Measurements from ENCODE around the gene TENT4B. TPM values are rescaled to one million over a fixed set of nuclear protein-coding genes. Genes with fewer than 3 reads are reported as not detected.

Gene TENT4B
- total RNA-seq, 1 experiment from 2014 or later = 16.9 TPM

DNA sequence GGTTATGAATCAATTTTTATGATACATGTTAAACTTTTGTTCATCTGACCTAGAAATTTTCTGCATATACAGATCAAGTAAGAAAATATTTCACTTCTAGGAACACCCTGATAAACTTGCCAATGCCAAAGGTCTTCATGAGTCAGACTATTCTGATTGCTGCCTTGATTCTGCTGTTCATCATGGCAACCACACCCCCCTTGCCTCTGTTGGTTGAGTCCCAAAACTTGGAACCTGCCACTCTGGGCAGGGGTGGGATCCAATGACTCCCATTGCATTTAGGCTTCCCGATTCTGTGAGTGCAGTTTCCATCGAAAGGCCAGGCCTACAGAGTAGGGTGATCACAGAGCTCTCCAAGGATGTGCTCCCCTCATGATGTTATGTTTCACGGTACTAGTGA is 15.8 kb upstream of the TENT4B start:
- Histone ChIP-seq H3K27me3 (ENCODE audit: insufficient read depth, low read length) (no peaks in the 10 kb centered on the region), H3K9ac (ENCODE audit: low read length) (no peak overlapping the region), H3K4me2 (ENCODE audit: low read length) (no peak overlapping the region), H3K9me3 (ENCODE audit: control insufficient read depth in 1 of 2, insufficient read depth in 1 of 2, low read depth in 1 of 2, low read length in 2 of 2) (no peaks in the 10 kb centered on the region), H4K20me1 (ENCODE audit: insufficient read depth) (no peaks in the 10 kb centered on the region), H3K36me3 (ENCODE audit: control insufficient read depth in 1 of 2, insufficient read depth in 2 of 2, low read length in 2 of 2) (no peaks in the 10 kb centered on the region), H3K27ac (ENCODE audit: low read depth, low read length) (no peak overlapping the region), H3K79me2 (ENCODE audit: insufficient read depth, low read length) (no peaks in the 10 kb centered on the region), H3K4me1 (ENCODE audit: control insufficient read depth in 1 of 2, insufficient read depth in 2 of 2, low read length in 2 of 2) (no peaks in the 10 kb centered on the region), H3K9me2 (ENCODE audit: insufficient read depth) (no peaks in the 10 kb centered on the region), H2AFZ (ENCODE audit: low read depth, low read length, poor library complexity, severe bottlenecking) (no peak overlapping the region), H3K4me3 (replicated peaks in 1 of 2; ENCODE audit: low read depth in 1 of 2, low read length in 2 of 2) (no peak overlapping the region)
- no peak for TF ChIP-seq CBX3 (IDR thresholded peaks at IDR 0.05; ENCODE audit: low read depth)
- no peak for TF ChIP-seq CEBPB (IDR thresholded peaks at IDR 0.05; ENCODE audit: low read depth)
- TF ChIP-seq, protein P1, sequence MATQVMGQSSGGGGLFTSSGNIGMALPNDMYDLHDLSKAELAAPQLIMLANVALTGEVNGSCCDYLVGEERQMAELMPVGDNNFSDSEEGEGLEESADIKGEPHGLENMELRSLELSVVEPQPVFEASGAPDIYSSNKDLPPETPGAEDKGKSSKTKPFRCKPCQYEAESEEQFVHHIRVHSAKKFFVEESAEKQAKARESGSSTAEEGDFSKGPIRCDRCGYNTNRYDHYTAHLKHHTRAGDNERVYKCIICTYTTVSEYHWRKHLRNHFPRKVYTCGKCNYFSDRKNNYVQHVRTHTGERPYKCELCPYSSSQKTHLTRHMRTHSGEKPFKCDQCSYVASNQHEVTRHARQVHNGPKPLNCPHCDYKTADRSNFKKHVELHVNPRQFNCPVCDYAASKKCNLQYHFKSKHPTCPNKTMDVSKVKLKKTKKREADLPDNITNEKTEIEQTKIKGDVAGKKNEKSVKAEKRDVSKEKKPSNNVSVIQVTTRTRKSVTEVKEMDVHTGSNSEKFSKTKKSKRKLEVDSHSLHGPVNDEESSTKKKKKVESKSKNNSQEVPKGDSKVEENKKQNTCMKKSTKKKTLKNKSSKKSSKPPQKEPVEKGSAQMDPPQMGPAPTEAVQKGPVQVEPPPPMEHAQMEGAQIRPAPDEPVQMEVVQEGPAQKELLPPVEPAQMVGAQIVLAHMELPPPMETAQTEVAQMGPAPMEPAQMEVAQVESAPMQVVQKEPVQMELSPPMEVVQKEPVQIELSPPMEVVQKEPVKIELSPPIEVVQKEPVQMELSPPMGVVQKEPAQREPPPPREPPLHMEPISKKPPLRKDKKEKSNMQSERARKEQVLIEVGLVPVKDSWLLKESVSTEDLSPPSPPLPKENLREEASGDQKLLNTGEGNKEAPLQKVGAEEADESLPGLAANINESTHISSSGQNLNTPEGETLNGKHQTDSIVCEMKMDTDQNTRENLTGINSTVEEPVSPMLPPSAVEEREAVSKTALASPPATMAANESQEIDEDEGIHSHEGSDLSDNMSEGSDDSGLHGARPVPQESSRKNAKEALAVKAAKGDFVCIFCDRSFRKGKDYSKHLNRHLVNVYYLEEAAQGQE (IDR thresholded peaks at IDR 0.05; ENCODE audit: low read depth) = no peak
- TF ChIP-seq JUND (IDR thresholded peaks at IDR 0.05) = no peak
- TF ChIP-seq, protein P2, sequence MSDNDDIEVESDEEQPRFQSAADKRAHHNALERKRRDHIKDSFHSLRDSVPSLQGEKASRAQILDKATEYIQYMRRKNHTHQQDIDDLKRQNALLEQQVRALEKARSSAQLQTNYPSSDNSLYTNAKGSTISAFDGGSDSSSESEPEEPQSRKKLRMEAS (IDR thresholded peaks at IDR 0.05) = no peak
- TF ChIP-seq ZNF274 (IDR thresholded peaks at IDR 0.05; ENCODE audit: low read depth, low read length) = no peak
- no peak for TF ChIP-seq TCF7L2 (IDR thresholded peaks at IDR 0.05; ENCODE audit: borderline replicate concordance, extremely low read depth, insufficient read depth, insufficient read length)
- TF ChIP-seq SRF (IDR thresholded peaks at IDR 0.05; ENCODE audit: low read depth) = no peak
- TF ChIP-seq EZH2 (IDR thresholded peaks at IDR 0.05) = no peak
- no peak for TF ChIP-seq YY1 (IDR thresholded peaks at IDR 0.05; ENCODE audit: extremely low read depth, insufficient replicate concordance, low read depth, low read length)
- no peak for TF ChIP-seq FOSL1 (IDR thresholded peaks at IDR 0.05; ENCODE audit: low read depth)
- TF ChIP-seq EGR1 (IDR thresholded peaks at IDR 0.05; ENCODE audit: low read depth) = no peak
- TF ChIP-seq, protein P3, sequence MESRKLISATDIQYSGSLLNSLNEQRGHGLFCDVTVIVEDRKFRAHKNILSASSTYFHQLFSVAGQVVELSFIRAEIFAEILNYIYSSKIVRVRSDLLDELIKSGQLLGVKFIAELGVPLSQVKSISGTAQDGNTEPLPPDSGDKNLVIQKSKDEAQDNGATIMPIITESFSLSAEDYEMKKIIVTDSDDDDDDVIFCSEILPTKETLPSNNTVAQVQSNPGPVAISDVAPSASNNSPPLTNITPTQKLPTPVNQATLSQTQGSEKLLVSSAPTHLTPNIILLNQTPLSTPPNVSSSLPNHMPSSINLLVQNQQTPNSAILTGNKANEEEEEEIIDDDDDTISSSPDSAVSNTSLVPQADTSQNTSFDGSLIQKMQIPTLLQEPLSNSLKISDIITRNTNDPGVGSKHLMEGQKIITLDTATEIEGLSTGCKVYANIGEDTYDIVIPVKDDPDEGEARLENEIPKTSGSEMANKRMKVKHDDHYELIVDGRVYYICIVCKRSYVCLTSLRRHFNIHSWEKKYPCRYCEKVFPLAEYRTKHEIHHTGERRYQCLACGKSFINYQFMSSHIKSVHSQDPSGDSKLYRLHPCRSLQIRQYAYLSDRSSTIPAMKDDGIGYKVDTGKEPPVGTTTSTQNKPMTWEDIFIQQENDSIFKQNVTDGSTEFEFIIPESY (IDR thresholded peaks at IDR 0.05; ENCODE audit: extremely low read depth, insufficient replicate concordance, low read length) = no peak
- TF ChIP-seq POLR2A (IDR thresholded peaks at IDR 0.05; ENCODE audit: borderline replicate concordance, extremely low read depth, insufficient read depth, insufficient read length) = no peak
- TF ChIP-seq SP1 (IDR thresholded peaks at IDR 0.05; ENCODE audit: low read depth) = no peak
- no peak for TF ChIP-seq POLR2AphosphoS5 (IDR thresholded peaks at IDR 0.05; ENCODE audit: low read depth, low read length)
- TF ChIP-seq, protein P4, sequence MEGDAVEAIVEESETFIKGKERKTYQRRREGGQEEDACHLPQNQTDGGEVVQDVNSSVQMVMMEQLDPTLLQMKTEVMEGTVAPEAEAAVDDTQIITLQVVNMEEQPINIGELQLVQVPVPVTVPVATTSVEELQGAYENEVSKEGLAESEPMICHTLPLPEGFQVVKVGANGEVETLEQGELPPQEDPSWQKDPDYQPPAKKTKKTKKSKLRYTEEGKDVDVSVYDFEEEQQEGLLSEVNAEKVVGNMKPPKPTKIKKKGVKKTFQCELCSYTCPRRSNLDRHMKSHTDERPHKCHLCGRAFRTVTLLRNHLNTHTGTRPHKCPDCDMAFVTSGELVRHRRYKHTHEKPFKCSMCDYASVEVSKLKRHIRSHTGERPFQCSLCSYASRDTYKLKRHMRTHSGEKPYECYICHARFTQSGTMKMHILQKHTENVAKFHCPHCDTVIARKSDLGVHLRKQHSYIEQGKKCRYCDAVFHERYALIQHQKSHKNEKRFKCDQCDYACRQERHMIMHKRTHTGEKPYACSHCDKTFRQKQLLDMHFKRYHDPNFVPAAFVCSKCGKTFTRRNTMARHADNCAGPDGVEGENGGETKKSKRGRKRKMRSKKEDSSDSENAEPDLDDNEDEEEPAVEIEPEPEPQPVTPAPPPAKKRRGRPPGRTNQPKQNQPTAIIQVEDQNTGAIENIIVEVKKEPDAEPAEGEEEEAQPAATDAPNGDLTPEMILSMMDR (IDR thresholded peaks at IDR 0.05 in 2 of 3, conservative IDR thresholded peaks at IDR 0.05 in 1 of 3; ENCODE audit: borderline replicate concordance in 1 of 3, insufficient read depth in 1 of 3, low read depth in 2 of 3, low read length in 2 of 3) = no peak
- no TSS peak for BruUV-seq (replicated peaks)
- intact Hi-C loops (cut with micrococcal nuclease) = loop anchor here (10.0 kb wide), 1 partner anchor 538 kb away; no protein-coding TSS in a partner anchor
- no peak for ATAC-seq
- no peak for DNase-seq (ENCODE audit: low read depth, low spot score)
- ChIA-PET POLR2A (no interaction called here), RAD21 (ENCODE audit: low non-redundant PET in 1 of 2, low total read pairs in 2 of 2, uncharacterized antibody in 2 of 2, unreplicated experiment in 2 of 2) (no interaction called here), CTCF (no interaction called here)

Measured in HCT116 (cell line).